Hepatocyte (in vitro differentiated cells): ENCODE measurements around the gene TBXAS1.

Experiments used
- CTCF ChIP-seq: fragments of 200-600 bp; sonication (generic); IDR thresholded peaks from 2 replicates; pipeline ENCODE4 v1.5.1; 2016; ENCODE audit warnings: antibody characterized with exemption, mild to moderate bottlenecking; ENCODE audit not compliant: poor library complexity
- EZH2 ChIP-seq: fragments of 200-600 bp; sonication (generic); IDR thresholded peaks from 2 replicates; pipeline ENCODE4 v1.6.1; 2016; ENCODE audit warnings: antibody characterized with exemption, mild to moderate bottlenecking, borderline replicate concordance
- EZH2phosphoT487 ChIP-seq: fragments of 200-600 bp; sonication (generic); IDR thresholded peaks from one replicate; pipeline ENCODE4 v1.6.1; 2018; ENCODE audit warnings: antibody characterized with exemption, mild to moderate bottlenecking, low read depth, moderate library complexity; ENCODE audit not compliant: unreplicated experiment, severe bottlenecking

DNA sequence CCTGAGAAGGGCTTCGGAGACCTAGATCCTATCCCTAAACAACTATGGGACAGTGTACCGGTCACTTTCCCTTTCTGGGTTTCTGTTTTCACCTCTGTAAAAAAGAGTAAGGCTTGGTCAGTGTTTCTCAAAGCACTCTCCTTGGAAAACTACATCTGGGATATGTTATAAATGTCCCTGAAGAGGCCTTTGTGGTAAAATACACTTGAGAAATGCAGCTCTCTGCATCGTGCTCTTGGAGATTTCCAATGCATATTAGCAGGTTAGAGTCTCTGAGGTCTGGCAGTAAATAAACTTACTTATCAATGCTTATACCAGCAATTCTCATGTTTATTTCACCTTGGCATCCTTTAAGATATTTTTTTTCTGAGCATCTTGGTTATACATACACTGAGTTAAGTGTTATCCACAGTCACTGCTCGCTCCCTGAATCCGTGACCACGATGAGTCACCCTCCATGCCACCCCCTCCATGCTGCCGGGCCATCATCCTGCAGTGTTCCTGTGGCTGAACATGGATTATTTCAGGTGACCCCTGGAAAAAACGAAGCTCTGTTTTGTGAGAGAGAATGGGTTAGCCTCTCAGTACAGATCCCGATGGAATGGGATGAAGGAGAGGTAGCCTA is 3.3 kb upstream of the TBXAS1 start:
- no peak for TF ChIP-seq CTCF
- TF ChIP-seq EZH2: no peak
- no peak for TF ChIP-seq EZH2phosphoT487
